Measurements from ENCODE around the gene TUSC2. TPM values are rescaled to one million over a fixed set of nuclear protein-coding genes. Genes with fewer than 3 reads are reported as not detected.

TUSC2 gene
- polyA plus RNA-seq, 6 donors from 2014 or later: 39.2 to 60.2 (median 46.3) TPM

- H3K9me3 Mint-ChIP-seq: no peaks in the 10 kb centered on the region
- H3K4me3 Mint-ChIP-seq: peak overlapping the region; percentile 87 to 97 (median 94)
- DNase-seq: no peak
- peaks cover 41 to 70% (median 63%) of the 10 kb centered on the region in 3 donors for H3K4me1 Mint-ChIP-seq
- no peak for ATAC-seq (ENCODE audit: low read depth in 2 of 2)
- H3K27ac Mint-ChIP-seq: peak overlapping the region; percentile 97 to 99 (median 98)
- no peaks in the 10 kb centered on the region for H3K36me3 Mint-ChIP-seq
- H3K27me3 Mint-ChIP-seq: no peaks in the 10 kb centered on the region
These were observed 10.9 kb upstream of the TUSC2 start for GRCh38 chr3:50338965-50339364.

DNA sequence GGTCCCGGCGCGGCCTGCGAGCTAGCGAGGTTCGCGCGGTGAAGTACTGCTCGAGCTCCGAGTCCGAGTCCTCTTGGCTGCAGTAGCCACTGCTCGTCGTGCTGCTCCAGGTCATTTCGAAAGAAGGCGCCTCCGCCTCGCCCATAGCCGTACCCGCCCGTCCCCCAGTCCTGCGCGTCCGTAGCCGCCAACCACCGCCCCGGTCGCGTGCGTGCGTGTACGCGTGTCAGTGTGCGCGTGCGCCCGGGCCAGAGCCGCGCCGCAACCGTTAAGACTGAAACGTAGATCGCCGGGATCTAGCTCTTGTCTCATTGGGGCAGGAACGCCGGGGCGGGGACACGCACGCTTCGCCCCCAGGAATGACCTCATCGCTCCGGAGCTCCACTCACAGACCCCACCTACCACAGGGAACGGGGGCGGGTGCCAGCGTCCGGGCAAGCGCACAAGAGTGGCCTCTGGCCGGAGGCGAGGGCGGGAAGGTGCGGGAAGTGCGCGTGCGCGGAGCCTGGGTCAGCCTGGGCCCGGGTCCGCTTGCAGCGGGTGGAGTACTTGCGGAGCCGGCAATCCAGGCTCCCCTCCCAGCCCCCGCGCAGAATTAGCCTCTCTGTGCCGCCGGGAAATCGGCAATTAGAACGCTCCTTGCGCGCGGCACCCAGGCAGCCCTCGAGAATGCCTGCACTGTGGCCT lies 9.3 kb upstream of the TUSC2 start:
- H3K9me3 Mint-ChIP-seq: no peaks in the 10 kb centered on the region
- H3K27me3 Mint-ChIP-seq: no peaks in the 10 kb centered on the region
- DNase-seq: peak; percentile 96
- H3K36me3 Mint-ChIP-seq: no peaks in the 10 kb centered on the region
- H3K4me3 Mint-ChIP-seq: peak overlapping the region; percentile 87 to 97 (median 94)
- H3K27ac Mint-ChIP-seq: peak overlapping the region; percentile 97 to 99 (median 98)
- peak; percentile 76 to 80 for ATAC-seq (ENCODE audit: low read depth in 2 of 2)
- H3K4me1 Mint-ChIP-seq: peaks cover 45 to 73% (median 64%) of the 10 kb centered on the region in 3 donors

- no peaks in the 10 kb centered on the region for H3K9me3 Mint-ChIP-seq
- peaks cover 45 to 68% (median 64%) of the 10 kb centered on the region in 3 donors for H3K4me1 Mint-ChIP-seq
- H3K36me3 Mint-ChIP-seq: no peaks in the 10 kb centered on the region
- H3K27me3 Mint-ChIP-seq: no peaks in the 10 kb centered on the region
- peak overlapping the region; percentile 85 to 99 (median 98) for H3K27ac Mint-ChIP-seq
- peak overlapping the region; percentile 87 to 97 (median 94) for H3K4me3 Mint-ChIP-seq
- ATAC-seq (ENCODE audit: low read depth in 2 of 2): peak; percentile 45 to 50
- no peak for DNase-seq
These were observed 8.6 kb upstream of the TUSC2 start for GRCh38 chr3:50336452-50337174.

- ATAC-seq (ENCODE audit: low read depth in 2 of 2): no peak
- peaks cover 33 to 54% (median 48%) of the 10 kb centered on the region in 3 donors for H3K4me1 Mint-ChIP-seq
- H3K27ac Mint-ChIP-seq: peak overlapping the region in 4 of 6 donors; percentile 39 to 78 (median 56)
- no peak for DNase-seq
- H3K27me3 Mint-ChIP-seq: no peaks in the 10 kb centered on the region
- H3K4me3 Mint-ChIP-seq: peak overlapping the region in 2 of 8 donors; percentile 37 to 81
- no peaks in the 10 kb centered on the region for H3K9me3 Mint-ChIP-seq
- H3K36me3 Mint-ChIP-seq: no peaks in the 10 kb centered on the region
These were observed 6.5 kb upstream of the TUSC2 start for GRCh38 chr3:50334339-50335075.

DNA sequence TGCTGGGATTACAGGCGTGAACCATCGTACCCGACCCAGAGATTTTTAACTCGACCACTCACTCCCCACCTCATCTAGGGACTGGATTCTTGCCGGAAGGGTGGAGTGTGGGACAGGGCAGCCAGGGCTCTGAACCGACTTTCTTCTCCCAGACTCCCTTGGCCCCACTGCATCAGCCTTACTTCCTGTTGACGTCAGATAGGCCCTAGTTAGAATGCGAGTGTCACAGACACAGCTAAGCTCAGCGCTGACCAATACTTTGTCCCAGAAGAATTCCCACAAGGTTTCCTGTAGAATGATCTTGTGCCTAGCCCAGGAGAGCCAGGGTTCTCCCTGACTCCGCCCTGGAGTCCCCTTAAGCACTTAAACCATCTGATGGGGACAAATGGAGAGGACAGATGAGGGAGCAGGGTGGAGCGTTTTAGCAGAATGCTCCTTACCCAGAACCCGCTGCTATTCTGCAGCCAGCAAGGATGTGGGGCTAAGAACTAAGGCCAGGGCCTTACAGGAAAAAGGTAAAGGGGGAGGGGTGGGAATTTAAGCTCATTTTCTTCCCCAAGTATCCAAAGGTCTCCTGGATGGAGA lies 5.8 kb upstream of the TUSC2 start:
- ATAC-seq (ENCODE audit: low read depth in 2 of 2): no peak
- Mint-ChIP-seq H3K4me3 (peak overlapping the region in 1 of 8 donors; percentile 81), H3K36me3 (no peaks in the 10 kb centered on the region), H3K27ac (peak overlapping the region in 2 of 6 donors; percentile 51 to 64), H3K9me3 (no peaks in the 10 kb centered on the region), H3K27me3 (no peaks in the 10 kb centered on the region), H3K4me1 (peaks cover 27 to 48% (median 42%) of the 10 kb centered on the region in 3 donors)
- no peak for DNase-seq

DNA sequence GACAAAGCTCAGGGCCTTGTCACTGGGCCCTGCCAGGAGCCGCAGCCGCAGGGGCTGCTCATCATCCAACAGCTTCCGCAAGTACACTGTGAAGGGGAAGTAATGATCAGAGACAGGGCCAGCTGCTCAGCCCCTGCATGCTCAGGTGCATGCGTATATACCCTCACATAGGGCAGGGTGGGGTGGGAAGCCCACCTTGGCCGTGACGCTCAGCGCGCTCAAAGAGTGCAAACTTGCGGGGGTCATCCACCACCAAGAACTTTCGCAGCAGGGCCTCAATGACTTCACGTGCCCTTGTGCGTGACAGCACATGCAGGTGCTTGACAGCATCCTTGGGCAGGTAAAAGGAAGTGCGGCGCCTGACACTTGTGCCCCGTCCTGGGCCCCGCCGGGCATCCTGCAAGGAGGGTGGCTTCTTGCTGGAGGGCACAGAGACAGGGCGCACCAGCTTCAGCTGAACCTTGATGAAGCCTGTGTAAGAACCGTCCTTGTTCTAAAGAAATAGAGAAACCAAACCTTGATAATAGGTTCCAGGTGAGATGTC lies 3.4 kb upstream of the TUSC2 start:
- Mint-ChIP-seq H3K27me3 (no peaks in the 10 kb centered on the region), H3K9me3 (no peaks in the 10 kb centered on the region), H3K36me3 (no peaks in the 10 kb centered on the region), H3K27ac (peak overlapping the region in 2 of 6 donors; percentile 33 to 57), H3K4me3 (no peak overlapping the region), H3K4me1 (peaks cover 19 to 52% (median 38%) of the 10 kb centered on the region in 3 donors)
- DNase-seq: no peak
- ATAC-seq (ENCODE audit: low read depth in 2 of 2): no peak

DNA sequence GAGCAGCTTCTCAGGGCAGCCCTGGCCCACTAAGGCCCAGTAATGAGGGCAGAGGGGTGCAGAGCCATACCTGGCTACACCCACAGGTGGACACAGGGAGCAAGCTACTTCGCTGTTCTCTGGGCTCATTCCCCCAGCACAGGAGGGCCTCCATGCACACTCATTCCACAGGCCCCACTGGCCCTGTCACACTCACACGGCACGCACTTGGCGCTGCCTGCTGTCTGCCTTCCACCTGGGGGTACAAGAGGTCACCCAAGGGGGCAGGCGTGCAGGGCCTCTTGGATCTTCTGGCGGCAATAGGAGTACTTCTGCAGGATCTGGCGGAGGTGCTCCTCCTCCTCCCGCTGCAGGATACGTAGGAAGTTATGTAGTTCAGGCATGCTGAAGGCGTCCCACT lies 2.3 kb upstream of the TUSC2 start:
- Mint-ChIP-seq H3K4me3 (peak overlapping the region in 2 of 8 donors; percentile 15 to 68), H3K4me1 (peaks cover 17 to 44% (median 33%) of the 10 kb centered on the region in 3 donors)
- no peak for DNase-seq

GRCh38 chr3:50327129-50327528 lies 894 bp downstream of the TUSC2 start:
- Mint-ChIP-seq H3K4me3 (peak overlapping the region; percentile 82 to 97 (median 92)), H3K9me3 (no peaks in the 10 kb centered on the region), H3K36me3 (no peaks in the 10 kb centered on the region), H3K4me1 (peaks cover 16 to 39% (median 39%) of the 10 kb centered on the region in 3 donors), H3K27me3 (no peaks in the 10 kb centered on the region), H3K27ac (peak overlapping the region in 4 of 6 donors; percentile 20 to 89 (median 55))
- ATAC-seq (ENCODE audit: low read depth in 2 of 2): no peak
- no peak for DNase-seq

More for the DNA sequence above, 2.3 kb upstream of the TUSC2 start:
- H3K27ac Mint-ChIP-seq: peak overlapping the region in 3 of 6 donors; percentile 24 to 64 (median 60)
- no peak for ATAC-seq (ENCODE audit: low read depth in 2 of 2)
- H3K27me3 Mint-ChIP-seq: no peaks in the 10 kb centered on the region
- H3K36me3 Mint-ChIP-seq: no peaks in the 10 kb centered on the region
- H3K9me3 Mint-ChIP-seq: no peaks in the 10 kb centered on the region

DNA sequence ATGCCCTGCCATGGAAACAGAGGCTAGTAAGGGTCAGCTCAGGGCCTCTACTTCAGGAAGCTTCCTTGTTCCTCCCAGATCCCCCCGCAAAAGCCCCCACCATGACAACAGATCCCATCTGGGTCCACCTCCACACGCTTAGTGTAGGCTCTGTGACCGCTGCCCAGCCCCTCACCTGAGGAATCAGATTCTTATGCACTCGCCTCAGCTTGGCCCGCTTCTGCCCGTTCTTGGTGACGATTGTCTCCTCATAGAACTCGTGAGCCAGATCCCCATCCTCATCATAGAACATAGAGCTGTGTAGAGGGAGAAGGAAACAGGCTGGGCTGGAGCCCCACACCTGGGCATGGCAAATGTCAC lies 1.9 kb downstream of the TUSC2 start:
- Mint-ChIP-seq H3K9me3 (no peaks in the 10 kb centered on the region), H3K27ac (peak overlapping the region in 1 of 6 donors; percentile 89), H3K4me3 (peak overlapping the region in 6 of 8 donors; percentile 29 to 93 (median 86)), H3K36me3 (no peaks in the 10 kb centered on the region), H3K4me1 (peaks cover 16 to 41% (median 39%) of the 10 kb centered on the region in 3 donors), H3K27me3 (no peaks in the 10 kb centered on the region)
- DNase-seq: no peak
- no peak for ATAC-seq (ENCODE audit: low read depth in 2 of 2)

DNA sequence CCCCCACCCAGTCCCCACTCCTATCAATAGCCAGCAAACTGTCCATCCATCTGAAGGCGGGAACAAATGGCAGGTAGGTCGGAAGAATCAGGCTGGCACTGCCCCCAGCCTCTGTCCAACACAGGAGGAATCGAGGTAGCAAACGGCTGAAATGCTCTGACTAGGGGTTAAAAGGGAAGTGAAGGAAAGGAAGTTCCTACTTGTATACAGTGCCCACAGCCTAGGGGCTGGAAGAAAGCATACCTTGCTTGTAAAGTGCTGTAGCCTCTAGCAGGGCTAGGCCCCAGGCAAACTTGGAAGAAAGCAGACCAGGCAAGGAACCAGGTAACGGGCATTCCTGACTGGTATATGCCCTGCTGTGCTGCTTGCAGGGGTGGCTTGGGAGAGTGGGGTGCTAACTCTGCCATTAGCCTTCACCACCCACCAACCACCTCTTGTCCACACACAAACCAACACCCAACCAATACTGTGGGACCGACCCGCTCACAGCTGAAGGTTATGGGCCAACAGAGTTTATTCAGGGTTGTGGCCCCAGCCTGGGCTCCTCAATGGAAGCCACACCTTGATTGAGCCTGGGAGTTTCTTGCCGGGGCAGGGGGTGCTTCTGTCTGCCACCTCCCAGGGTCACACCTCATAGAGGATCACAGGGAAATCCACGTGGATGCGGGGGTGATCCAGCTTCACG lies 2.4 kb downstream of the TUSC2 start:
- no peak for DNase-seq
- H3K4me1 Mint-ChIP-seq: peaks cover 17 to 43% (median 41%) of the 10 kb centered on the region in 3 donors
- ATAC-seq (ENCODE audit: low read depth in 2 of 2): no peak
- no peaks in the 10 kb centered on the region for H3K9me3 Mint-ChIP-seq
- peak overlapping the region in 6 of 8 donors; percentile 23 to 93 (median 86) for H3K4me3 Mint-ChIP-seq
- H3K36me3 Mint-ChIP-seq: no peaks in the 10 kb centered on the region
- no peaks in the 10 kb centered on the region for H3K27me3 Mint-ChIP-seq
- peak overlapping the region in 2 of 6 donors; percentile 67 to 89 for H3K27ac Mint-ChIP-seq

DNA sequence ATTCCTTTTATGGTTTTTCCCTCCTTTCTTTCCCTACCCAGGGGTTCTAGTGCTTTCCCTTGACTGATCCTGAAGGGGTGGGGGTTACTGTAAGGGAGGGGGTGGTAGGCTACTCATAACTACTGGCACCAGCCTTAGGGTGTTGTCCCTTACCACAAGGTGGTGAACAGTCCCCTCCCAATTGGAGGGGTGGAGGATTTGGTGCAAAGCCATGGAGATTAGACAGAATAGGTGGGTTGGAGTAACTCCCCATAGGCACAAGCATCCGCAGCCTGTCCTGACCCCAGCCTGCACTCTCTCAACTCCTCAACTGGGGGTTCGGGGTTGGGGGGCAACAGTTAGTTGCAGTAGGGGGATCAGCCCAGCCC lies 2.9 kb downstream of the TUSC2 start:
- H3K27me3 Mint-ChIP-seq: no peaks in the 10 kb centered on the region
- peaks cover 23 to 48% (median 46%) of the 10 kb centered on the region in 3 donors for H3K4me1 Mint-ChIP-seq
- H3K36me3 Mint-ChIP-seq: no peaks in the 10 kb centered on the region
- ATAC-seq (ENCODE audit: low read depth in 2 of 2): no peak
- peak overlapping the region in 4 of 8 donors; percentile 23 to 89 (median 63) for H3K4me3 Mint-ChIP-seq
- DNase-seq: no peak
- H3K9me3 Mint-ChIP-seq: no peaks in the 10 kb centered on the region
- H3K27ac Mint-ChIP-seq: peak overlapping the region in 4 of 6 donors; percentile 14 to 78 (median 70)

DNA sequence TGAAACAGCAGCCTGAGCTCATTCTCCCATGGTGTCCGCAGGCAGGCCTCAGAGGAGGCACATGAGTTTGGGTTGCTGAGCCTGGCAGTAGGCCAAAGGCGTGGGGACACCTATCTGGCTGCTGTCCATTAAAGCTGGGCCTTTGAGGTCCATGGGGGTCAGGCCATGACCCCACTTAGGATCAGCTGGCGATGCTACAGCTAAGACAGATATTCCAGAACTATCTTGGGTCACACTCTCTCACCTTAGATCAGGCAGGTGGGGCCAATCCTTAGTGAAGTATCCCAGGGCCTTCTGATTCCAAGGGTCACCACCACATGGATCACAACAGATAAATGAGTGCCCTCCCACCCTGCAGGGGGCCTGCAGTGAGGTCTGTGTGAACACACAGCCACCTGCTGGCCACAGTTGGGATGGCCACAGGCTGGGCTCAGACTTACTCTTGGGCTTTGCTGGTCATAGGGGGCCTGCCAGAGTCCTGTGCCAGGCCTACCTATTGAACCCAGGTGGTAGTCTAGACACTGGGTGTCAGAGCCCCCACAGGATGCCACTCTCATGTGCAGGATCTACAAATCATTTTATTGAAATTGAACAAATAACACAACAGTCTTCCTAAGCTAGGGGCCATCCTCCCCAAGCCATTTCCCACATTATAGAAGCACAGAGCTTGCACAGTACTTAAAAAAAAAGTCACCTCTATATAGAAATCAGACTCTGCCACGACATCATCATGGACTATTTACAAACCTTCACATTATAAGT lies 3.5 kb downstream of the TUSC2 start:
- ATAC-seq (ENCODE audit: low read depth in 2 of 2) (peak in 1 of 2 donors; percentile 10), DNase-seq (peak; percentile 60)
- Mint-ChIP-seq H3K4me3 (peak overlapping the region in 3 of 8 donors; percentile 29 to 89 (median 50)), H3K27me3 (no peaks in the 10 kb centered on the region), H3K4me1 (peaks cover 25 to 52% (median 46%) of the 10 kb centered on the region in 3 donors), H3K27ac (peak overlapping the region in 3 of 6 donors; percentile 39 to 78 (median 72)), H3K36me3 (no peaks in the 10 kb centered on the region), H3K9me3 (no peaks in the 10 kb centered on the region)

Data from naive B cell (primary cell).